ENCODE data around the gene MED22.
A peak's percentile ranks its signal among the peaks of the same experiment; 100 is the strongest.
"Not testable (repeated sequence)": the region's sequence is repeated elsewhere in the genome, so short reads cannot be mapped to it uniquely, and the experiment has no call there.

The MED22 gene

DNA sequence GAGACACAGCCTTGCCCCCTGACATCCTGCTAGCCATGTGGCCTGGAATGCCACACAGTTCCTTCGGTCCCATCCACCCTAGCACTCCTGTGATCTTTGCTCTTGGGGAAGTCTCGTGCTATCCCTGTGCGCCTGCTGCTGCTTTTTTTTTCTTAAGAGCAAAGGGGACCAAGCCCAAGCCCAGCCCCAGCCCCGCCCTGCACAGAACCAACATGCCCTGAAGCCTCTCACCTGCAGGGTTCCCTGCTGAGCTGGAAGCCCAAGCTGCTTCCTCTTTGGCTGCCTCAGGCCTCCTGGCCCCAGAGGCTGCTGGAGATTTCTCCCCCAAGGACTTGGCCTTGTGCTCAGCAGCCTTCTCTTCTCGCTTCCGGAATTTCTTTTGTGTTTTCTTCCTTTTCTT lies 13.8 kb downstream of the MED22 start:
- DNase-seq = no peak

DNA sequence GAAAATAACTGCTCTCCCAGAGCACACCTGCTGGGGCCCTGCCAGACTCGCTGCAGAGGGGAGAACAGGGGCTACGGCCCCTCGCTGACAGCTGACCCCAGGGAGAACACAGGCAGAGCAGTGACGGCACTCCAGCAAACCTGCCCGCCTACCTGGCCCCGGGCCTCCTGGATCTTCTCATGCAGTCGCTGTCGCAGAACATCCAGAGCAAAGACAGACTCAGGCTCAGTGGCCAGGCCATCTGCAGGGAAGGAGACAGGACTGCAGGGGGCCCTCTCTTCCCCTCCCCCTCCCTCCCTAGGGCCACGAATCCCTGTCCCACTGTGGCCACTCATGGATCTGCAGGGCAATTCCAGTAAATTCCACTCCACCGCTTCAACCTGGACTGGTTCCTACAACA lies 14.4 kb downstream of the MED22 start:
- DNase-seq = no peak

DNA sequence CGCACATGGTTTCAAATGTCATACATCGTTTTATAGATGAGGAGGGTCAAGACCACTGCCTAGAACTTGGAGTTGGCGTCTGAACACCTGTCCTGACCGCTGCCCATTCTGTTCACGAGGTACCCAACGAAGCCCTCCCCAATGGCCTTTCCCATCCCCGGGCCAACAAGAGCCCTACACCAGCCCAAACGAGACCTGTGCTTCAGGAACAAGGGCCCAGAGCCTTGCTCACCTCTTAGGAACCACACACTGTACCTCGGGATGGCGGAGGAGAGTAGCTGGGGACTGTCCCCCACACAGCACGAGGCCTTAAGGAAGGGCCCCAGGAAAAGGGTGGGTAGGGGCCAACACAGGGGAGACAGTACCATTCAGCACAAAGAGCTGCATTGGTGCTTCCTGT lies 14.9 kb downstream of the MED22 start:
- DNase-seq = no peak

DNA sequence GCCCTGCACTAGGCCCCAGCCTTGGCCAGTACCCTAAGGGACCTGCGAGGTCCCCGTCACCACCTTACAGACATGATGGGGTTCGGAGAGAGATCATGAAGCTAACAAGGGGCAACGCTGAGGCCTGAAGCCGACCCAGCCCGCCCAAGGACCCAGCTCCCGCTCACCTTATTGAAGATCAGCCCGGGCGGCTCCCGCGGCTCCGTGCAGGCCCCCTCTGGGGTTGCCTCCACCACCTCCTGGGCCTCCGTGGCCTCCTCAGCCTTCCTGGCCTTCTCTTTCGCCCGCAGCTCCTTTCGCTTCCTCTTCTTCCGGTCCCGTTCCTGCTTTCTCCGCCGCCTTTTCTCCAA lies 15.6 kb downstream of the MED22 start:
- no peak for DNase-seq

DNA sequence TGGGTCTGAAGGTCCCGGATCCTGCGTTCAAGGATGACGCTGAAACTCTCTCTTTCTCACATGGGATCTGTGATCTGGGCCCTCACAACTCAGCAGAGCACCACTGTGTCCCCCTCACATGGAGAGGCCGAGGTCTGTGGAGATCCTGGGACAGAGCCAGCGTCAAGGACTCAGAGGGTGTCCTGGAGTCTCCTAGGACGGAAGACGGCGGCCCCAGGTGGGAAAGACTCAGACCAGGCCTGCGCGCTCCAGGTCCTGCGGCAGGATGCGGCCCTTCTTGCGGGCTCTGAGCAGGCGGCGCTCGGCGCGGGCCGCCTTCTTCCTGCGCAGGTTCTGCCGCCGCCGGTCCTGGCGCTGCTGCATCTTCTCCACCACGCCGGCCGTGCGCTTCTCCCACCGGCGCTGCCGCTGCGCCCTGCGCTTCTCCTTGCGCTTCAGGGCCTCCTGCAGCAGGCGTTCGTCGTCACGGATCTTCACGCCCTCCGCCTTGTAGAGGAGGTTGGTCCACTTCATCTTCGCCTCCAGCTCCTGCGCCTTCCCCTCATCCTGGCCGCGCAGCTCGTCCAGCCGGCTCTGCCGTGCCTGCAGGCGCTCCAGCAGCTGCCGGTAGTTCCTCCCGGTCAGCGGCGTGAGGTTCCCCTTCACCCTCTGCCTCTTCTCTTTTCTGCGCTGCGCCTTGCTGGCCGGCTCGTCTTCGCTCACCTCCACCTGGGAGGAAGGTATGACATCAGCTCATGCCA lies 16.1 kb downstream of the MED22 start:
- DNase-seq = no peak

DNA sequence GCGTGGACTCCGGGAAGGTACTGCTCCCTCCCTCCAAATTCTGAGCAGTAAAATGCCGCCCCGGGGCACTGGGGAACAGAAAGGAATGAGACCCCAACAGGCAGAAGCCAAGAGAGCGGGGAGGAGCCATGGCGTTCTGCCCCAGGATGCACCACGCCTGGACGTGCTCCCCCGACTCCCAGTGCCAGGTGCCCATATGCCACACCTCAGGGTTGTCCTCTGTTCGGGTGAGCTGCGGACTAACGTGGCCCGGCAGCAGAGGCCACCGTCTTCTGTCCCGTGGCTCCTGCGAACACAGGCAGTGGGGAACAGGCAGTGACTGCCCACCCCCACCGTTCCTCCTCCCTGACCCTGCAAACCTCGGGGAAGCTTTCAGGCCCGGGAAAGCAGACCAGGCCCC lies 16.7 kb downstream of the MED22 start:
- DNase-seq = no peak

DNA sequence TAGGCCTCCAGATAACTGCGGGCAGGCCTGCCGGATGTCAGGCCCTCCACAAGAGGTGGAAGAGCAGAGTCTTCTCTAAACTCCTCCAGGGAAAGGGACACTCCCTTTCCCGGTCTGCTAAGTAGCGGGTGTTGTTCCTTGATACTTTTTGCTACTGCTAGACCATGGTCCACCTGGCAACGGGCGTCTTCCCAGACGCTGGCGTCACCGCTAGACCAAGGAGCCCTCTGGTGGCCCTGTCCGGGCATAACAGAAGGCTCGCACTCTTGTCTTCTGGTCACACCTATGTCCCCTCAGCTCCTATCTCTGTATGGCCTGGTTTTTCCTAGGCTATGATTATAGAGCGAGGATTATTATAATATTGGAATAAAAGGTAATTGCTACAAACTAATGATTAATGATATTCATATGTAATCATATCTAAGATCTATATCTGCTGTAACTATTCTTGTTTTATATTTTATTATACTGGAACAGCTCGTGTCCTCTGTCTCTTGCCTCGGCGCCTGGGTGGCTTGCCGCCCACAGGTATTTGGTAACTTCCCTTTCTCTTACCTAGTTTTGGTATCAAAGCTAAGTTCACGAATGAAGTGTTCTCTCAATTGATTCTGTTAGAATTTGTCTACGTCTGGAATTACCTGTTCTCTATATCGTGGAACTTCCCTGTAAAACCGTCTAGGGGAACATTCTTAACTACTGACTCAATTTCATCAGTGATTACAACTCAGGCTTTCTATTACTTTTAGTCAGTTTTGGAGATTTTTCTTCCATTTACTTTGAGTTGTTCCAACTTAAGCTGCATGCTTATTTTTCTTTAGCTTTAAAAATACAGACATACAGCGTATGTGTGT lies 18.4 kb downstream of the MED22 start:
- DNase-seq = peak in 1 of 2 experiments; percentile 23

DNA sequence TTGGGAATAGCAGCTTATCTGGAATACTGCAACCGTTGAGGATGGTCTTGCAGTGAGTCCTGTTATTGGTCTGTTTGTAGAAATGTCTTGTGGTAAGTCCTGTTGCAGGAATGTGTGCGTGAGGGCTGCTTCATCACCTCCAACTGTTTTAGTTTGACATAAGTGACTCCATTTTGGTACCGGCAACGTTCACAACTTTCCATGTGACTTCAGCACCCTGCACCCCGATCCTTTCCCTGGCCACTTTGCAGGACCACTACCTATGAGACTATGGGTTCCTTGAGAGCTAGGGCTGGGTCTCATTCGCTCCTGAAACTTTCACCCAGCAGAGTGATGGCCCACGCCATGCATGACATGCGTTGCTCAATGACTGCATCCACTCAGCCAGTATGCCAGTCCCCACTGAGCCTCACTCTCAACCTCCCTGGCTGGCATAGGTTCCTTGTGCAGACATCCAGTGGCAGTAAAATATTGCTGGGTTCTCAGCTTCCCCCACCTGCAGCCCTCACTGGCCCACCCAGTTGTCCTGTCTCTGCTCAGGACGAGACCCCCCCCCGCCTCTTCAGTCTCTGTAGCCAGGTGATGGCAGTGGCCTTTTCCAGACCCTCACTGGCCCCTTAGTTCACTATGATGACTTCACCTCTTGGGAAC lies 20.0 kb downstream of the MED22 start:
- no peak for DNase-seq

DNA sequence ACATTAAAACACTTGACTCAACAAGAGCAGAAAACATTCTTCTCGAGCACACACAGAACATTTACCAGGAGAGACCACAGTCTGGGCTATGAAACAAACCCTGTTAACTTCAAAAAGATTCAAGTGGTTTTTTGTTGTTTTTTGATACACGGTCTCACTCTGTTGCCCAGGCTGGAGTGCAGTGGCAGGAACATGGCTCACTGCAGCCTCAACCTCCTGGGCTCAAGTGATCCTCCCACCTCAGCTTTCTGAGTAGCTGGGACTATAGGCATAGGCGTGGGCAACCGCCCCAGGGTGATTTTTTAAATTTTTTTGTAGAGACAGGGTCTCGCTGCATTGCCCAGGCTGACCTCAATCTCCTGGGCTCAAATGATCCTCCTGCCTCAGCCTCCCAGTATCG lies 20.9 kb downstream of the MED22 start:
- not testable (repeated sequence) for DNase-seq

DNA sequence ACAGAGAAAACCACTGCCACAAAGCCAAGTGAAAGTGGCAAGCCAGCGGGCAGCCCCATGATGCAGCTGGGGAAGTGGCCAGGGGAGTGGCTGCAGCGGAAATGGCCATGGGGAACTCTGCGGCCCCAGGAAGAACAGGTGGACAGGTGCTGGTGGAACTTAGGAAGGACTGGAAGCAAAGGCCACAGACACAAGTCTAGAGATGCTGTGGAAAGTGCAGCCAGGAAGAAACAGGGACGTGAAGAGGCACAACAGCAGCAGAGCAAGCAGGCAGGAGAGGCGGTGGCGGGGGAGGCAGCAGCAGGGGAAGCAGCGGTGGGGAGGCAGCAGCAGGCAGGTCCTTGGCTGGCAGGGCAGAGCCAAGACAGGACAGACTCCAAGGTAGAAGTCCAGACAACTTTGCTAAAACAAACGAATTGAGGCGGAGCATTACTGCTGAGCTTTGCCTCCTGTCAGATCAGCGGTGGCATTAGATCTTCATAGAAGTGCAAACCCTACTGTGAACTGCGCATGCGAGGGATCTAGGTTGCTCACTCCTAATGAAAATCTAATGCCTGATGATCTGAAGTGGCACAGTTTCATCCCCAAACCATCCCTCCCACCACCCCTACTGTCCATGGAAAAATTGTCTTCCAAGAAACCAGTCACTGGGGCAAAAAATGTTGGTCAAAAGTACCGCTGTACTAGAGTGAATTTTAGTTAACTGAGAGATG lies 23.8 kb downstream of the MED22 start:
- no peak for DNase-seq

DNA sequence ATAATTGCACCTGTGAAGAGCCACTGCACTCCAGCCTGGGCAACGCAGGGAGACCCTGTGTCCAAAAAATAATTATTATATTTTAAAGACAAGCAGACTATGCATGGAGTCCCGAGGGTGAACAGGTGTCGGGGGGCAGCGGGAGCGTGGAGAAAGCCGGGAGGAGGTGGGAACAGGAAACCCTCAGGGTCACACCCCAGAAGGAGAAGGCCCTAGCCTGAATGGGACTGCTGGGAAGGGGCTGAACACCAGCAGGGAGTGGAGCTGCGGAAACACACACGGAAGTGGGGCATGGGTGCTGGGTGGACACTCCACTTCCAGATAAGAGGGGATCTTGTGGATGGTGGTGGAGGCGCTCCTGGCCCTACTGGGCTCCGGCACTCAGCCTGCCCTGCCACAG lies 24.7 kb downstream of the MED22 start:
- no peak for DNase-seq

DNA sequence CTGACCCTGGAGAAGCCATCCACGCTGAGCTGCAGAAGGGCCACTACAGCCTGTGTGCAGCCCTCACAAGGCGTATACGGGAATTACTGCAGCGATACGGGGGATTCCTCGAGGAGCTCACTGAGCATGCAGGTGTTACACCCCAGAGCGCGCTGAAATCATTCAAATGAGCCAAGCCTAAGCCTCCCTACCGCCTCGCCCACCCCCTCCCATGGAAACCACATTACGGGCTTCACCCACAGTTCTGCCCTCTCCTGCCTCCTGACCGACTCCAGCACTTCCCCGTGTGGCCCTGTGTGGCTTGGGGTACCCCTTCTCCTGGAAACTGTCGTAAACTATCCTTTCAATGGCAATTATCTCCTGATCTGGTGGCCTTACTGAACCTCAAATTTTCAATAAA lies 25.2 kb downstream of the MED22 start:
- DNase-seq = no peak

DNA sequence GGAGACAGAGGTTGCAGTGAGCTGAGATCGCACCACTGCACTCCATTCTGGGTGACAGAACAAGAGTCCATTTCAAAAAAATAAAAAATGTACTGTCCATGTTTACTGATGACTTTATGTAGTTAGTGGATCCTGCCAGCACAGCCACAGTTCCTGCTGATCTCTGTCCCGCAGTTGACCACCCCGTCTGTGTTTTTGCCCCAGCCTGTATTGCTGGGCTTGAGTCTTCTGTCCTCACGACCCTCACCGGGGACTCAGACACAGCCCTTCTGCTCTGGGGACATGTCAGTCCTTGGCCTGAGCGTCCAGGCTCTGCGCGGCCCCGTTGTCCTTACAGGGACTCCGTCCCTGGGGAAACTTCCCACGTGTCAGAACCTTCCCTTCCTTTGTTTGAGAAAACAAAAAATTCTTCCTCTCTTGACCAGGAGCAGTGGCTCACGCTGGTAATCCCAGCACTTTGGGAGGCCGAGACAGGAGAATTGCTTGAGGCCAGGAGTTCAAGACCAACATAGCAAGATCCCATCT lies 26.5 kb downstream of the MED22 start:
- no peak for DNase-seq

DNA sequence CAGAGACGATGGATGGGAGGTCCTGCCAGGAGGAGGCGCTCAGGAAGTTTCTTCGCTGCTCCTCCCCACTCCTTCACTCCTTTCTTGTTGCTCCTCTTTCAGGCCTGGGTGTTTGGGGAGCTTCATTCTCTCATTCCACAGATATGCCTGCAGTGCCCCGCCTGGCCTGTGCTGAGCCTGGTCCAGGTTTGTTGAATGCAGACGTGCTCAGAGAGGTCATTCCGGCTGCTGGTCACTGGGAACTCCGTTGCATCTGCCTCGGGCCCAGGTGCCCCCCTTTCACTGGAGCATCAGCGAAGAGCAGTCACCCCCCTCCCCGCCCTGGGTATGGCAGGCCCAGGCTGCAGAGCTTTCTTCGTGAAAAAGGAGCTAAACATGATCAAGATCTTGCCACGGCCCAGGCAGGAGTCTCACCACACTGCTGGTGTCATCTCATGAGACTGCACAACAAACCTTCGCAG lies 27.5 kb downstream of the MED22 start:
- DNase-seq = no peak

DNA sequence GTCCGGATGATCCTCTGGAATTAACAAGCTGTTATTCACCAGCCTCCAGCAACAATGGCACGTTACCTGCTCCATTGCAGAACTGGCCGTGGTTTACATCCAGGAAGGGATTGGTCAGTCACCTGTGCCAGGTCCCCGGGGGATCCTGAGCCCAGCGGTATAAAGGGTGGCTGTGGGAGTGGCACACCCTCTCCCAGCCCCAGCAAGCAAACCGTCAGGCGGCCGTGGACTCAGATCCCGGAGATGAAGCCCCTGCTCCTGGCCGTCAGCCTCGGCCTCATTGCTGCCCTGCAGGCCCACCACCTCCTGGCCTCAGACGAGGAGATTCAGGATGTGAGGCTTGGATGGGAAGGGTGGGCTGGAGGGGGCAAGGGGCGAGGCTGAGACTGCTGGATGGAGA lies 30.4 kb downstream of the MED22 start:
- not testable (repeated sequence) for DNase-seq

DNA sequence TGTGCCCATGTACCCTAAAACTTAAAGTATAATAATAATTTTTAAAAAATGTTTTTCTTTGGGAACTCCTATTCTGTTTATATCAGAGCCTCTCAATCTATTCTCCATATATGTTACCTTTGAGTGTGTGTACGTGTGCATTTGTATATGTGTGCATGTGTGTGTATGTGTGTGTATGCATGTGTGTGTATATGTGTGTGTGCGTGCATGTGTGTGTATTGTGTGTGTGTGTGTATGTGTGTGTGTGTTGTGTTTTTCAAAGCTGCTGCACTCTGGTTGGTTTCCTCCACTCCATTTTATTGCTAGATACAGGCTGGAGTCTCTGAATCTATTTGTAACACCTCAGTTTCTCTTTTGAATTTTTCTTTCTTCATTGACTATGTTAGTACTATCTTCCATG lies 31.9 kb downstream of the MED22 start:
- no peak for DNase-seq

DNA sequence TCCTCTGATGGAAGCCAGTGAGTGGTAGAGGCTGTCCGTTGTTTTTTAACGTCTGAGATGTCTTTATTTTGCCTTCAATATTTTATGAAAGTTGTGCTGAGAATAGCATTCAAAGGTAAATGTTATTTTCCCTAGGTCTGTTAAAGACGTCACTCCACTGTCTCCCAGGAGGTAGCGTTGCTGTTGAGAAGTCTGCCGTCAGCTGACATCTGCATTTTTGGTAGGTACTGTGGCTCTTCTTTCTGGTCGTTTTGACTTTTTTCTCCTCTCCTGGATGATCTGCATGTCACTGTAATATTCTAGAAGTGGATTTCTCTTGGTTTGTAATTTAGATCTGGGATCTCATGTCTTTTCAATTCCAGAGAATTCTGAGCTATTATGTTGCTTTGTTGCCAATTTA lies 38.3 kb downstream of the MED22 start:
- no peak for DNase-seq

DNA sequence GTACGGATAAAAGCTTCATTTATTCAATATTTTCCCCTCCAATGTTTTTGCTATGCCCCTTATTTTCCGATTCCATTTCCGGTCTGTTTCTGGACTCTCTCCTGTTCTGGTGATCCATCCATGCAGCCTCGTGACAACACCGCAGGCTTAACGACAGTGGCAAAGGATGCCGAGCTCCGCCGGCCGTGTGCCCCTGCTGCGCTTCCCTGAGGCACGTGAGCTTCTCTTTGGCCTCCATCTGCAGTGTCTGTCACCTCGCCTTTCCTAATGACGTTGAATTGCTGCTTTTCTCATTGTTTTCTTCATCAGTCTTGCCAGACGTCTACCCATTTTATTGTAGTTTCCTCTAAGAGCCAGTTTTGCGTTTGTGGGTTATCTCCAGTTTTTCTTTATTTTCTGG lies 40.6 kb downstream of the MED22 start:
- DNase-seq = no peak

DNA sequence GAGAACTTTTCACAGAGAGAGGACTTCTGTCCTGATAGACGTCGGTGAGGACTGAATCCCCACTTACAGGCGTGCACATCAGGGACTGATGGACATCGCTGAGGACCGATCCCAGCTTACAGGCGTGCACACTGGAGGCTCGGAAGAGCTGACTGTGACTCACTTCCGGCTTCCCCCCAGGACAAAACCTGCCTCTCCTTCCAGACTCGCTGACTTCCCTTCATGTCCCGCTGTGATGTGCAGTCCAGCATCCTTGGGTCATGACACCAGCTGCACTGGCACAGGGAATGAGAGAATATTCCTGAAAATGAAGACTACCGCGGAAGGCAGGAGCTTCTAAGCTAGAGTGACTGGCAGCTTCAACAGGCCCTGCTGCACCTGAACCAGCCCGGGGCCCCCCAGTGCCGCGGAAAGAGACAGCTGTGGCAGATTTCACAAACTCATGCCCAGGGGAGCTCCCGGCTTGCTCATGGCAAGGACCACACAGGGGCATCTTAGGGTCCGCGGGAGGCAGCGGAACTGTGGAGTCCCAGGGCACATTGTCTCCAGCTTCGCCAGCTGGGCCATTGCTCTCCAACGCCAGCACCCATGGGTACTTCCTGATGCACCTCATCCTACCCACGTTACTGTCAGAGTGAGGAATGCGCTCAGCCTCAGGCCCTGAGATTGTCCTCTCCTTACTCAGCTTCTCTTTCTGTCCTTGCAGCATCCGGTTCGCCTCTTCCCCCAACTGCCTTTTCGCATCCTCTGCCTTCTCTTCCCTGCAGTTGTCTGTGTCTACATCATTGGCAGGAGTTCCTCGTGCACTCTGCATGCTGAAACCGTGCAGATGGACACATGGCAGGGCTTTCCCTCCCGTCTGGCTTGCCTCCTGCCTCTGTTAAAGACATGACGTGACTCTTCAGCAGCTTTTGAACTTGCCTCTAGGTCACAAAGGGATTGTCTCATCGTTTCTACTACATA lies 41.4 kb downstream of the MED22 start:
- DNase-seq = no peak

DNA sequence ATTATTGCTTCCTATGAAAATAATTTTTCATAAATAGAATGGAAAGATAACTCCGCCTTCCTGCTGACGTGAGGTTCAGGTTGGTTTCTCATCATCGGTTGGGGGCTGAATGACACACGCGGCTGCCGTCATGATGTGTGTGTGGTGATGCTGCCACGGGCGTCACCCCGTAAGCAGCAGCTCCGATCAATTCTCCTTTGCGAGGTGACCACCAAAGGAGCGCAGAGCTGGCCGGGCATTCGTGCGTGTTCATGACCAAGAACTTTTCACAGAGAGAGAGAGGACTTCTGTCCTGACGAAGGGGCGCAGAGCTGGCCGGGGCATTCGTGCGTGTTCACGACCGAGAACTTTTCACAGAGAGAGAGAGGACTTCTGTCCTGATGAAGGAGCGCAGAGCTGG lies 42.2 kb downstream of the MED22 start:
- no peak for DNase-seq

DNA sequence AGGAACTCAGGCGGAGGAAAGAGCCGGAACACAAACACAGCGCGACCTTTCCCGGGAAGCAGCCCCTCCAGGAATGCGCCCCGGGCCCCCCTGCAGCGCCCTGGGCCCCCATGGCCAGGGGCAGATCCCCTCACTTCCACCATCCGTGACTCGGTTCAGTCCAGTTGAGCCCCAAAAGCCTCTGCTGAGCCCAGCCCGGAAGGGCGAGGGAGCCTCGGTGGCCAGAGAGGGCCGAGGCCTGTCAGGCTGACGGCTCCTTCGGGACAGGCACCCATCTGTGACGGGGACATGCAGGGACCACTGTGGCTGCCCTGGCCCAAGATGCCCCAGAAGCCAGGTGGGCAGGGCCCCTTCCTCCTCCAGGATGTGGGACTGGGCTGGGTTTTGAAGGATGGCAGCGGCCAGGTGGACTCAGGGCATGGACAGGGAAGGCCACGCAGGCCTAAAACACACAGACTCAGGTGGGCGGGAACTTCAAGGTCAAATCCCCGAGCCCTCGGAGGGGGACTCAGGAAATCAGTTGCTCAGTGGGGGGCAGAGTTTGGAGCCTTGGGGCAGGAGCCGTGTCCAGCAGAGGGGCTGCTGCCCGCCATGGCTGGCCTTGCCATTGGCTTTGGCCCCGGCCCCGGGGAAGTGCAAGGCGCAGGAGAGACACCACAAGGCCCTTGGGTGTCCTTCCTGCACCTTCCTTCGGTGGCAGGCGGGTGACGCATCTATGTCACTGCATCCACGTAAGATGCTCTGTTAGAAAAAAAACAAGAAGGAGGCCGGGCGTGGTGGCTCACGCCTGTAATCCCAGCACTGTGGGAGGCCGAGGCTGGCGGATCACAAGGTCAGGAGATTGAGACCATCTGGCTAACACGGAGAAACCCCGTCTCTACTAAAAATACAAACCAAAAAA lies 43.2 kb downstream of the MED22 start:
- DNase-seq = no peak

All from NCI-H526 (cell line).